Endothelial cell of umbilical vein (primary cell): ENCODE results near the gene ALDOA. TPM values are rescaled to one million over a fixed set of nuclear protein-coding genes. Genes with fewer than 3 reads are reported as not detected.

Experiments
- BruUV-seq: library from RNA; stranded (reverse); fragments of 400-500 nt; replicated peaks from 2 replicates; lab custom pipeline; 2021; lab: Mats Ljungman, UMichigan
- CTCF ChIA-PET: fragments of 300-600, 350-600 bp; sonication (Branson Sonifier 250); formaldehyde crosslinking; loops from one replicate; lab custom pipeline; 2021; ENCODE audit warnings: antibody characterized with exemption, inconsistent platforms; lab: Charles Lee
- POLR2A ChIA-PET: fragments of 300-600, 350-600 bp; sonication (Branson Sonifier 250); formaldehyde crosslinking; loops from one replicate; lab custom pipeline; 2021; ENCODE audit warnings: antibody characterized with exemption, inconsistent platforms; lab: Charles Lee
- DNase-seq: peaks from one replicate; pipeline ENCODE4 v3.0.0-alpha.2; 2011; ENCODE audit warnings: low read depth, low spot score
- FAIRE-seq: peaks from 2 replicates; lab custom pipeline; 2011; peaks lifted over from hg19 to GRCh38; lab: Jason Lieb, UNC
- H2AFZ ChIP-seq: 2 replicates; pipeline ENCODE4 v1.6.0; 2012; ENCODE audit warnings: low read depth, low read length, control low read depth, inconsistent platforms
- H3K27ac ChIP-seq: 2 replicates; pipeline ENCODE4 v1.5.1; 2011; ENCODE audit warnings: low read depth, mild to moderate bottlenecking, control low read depth, low read length, moderate library complexity; ENCODE audit not compliant: insufficient read depth
- H3K27me3 ChIP-seq, 2 experiments: 2 replicates each; pipeline versions ENCODE4 v1.6.0 to v1.6.1; 2011; ENCODE audit warnings: low read length in 2 of 2, mixed read lengths in 1 of 2; ENCODE audit not compliant: control insufficient read depth in 2 of 2, insufficient read depth in 2 of 2
- H3K36me3 ChIP-seq, 2 experiments: 2 replicates in 1 of 2; 3 replicates in 1 of 2; pipeline ENCODE4 v1.5.1; 2011; ENCODE audit warnings: low read length in 2 of 2, mild to moderate bottlenecking in 1 of 2, moderate library complexity in 1 of 2; ENCODE audit not compliant: control insufficient read depth in 2 of 2, insufficient read depth in 2 of 2; ENCODE audit errors: extremely low read depth in 1 of 2
- H3K4me1 ChIP-seq: 3 replicates; pipeline ENCODE4 v1.5.1; 2011; ENCODE audit warnings: mild to moderate bottlenecking, low read length; ENCODE audit not compliant: control insufficient read depth, insufficient read depth; ENCODE audit errors: extremely low read depth
- H3K4me2 ChIP-seq: 2 replicates; pipeline ENCODE4 v1.6.1; 2011; ENCODE audit warnings: low read length, control low read depth, mixed read lengths; ENCODE audit not compliant: insufficient read depth
- H3K4me3 ChIP-seq, 3 experiments: fragments of 200-600 bp in 1 of 3; sonication (generic), shearing (Covaris generic) in 1 of 3; replicated peaks in 1 of 3; 2 replicates each; pipeline ENCODE4 v1.5.1; 2011 to 2016; ENCODE audit warnings: control low read depth in 3 of 3, low read length in 3 of 3, mild to moderate bottlenecking in 2 of 3, inconsistent platforms in 1 of 3, low read depth in 1 of 3, moderate library complexity in 1 of 3; ENCODE audit not compliant: insufficient read depth in 1 of 3
- H3K79me2 ChIP-seq: 2 replicates; pipeline ENCODE4 v1.6.0; 2012; ENCODE audit warnings: low read length, inconsistent platforms; ENCODE audit not compliant: control insufficient read depth, insufficient read depth
- H3K9ac ChIP-seq: replicated peaks from 2 replicates; pipeline ENCODE3; 2011; ENCODE audit warnings: low read length, control low read depth; ENCODE audit not compliant: insufficient read depth; ENCODE audit errors: extremely low read depth
- H3K9me1 ChIP-seq: replicated peaks from 3 replicates; pipeline ENCODE4 v1.6.0; 2011; ENCODE audit warnings: mild to moderate bottlenecking, low read length; ENCODE audit not compliant: control insufficient read depth, insufficient read depth; ENCODE audit errors: extremely low read depth
- H3K9me3 ChIP-seq: replicated peaks from 2 replicates; pipeline ENCODE4 v1.5.1; 2012; ENCODE audit warnings: low read length, inconsistent platforms; ENCODE audit not compliant: control insufficient read depth, insufficient read depth
- H4K20me1 ChIP-seq: replicated peaks from 2 replicates; pipeline ENCODE3; 2011; ENCODE audit warnings: mild to moderate bottlenecking, low read length; ENCODE audit not compliant: control insufficient read depth, insufficient read depth; ENCODE audit errors: extremely low read depth
- EZH2 ChIP-seq: IDR thresholded peaks from 2 replicates; pipeline ENCODE4 v1.6.1; 2012; ENCODE audit warnings: borderline replicate concordance, low read depth, mild to moderate bottlenecking, moderate library complexity, low read length, inconsistent platforms; ENCODE audit not compliant: severe bottlenecking
- FOS ChIP-seq: IDR thresholded peaks from 2 replicates; pipeline ENCODE4 v1.6.1; 2011; ENCODE audit warnings: mild to moderate bottlenecking, low read length, moderate library complexity, borderline replicate concordance; ENCODE audit not compliant: insufficient read depth
- GATA2 ChIP-seq: IDR thresholded peaks from 2 replicates; pipeline ENCODE4 v1.7.0; 2011; ENCODE audit warnings: low read depth, mild to moderate bottlenecking, moderate library complexity, mixed read lengths, low read length; ENCODE audit not compliant: insufficient read length, insufficient read depth
- JUN ChIP-seq: IDR thresholded peaks from 2 replicates; pipeline ENCODE4 v1.6.1; 2011; ENCODE audit warnings: borderline replicate concordance, low read depth; ENCODE audit not compliant: insufficient read length, insufficient read depth
- MYC ChIP-seq: IDR thresholded peaks from one replicate; pipeline ENCODE4 v1.6.1; 2011; ENCODE audit warnings: mild to moderate bottlenecking, low read depth, low read length
- POLR2A ChIP-seq: IDR thresholded peaks from 2 replicates; pipeline ENCODE4 v1.6.1; 2012; ENCODE audit warnings: low read depth, mild to moderate bottlenecking, control low read depth, low read length
- POLR2AphosphoS5 ChIP-seq: IDR thresholded peaks from 2 replicates; pipeline ENCODE4 v1.6.1; 2012; ENCODE audit warnings: low read depth, mild to moderate bottlenecking, control low read depth, low read length, moderate library complexity; ENCODE audit not compliant: insufficient read depth
- dilution Hi-C: fragments of 300-500 bp; cut with MboI; formaldehyde crosslinking; loops from one replicate; pipeline ENCODE4 v1.15.0; 2019; ENCODE audit warnings: low sequenced_read_pairs; ENCODE audit not compliant: extremely low pct_ligation_motif_present
- intact Hi-C: fragments of 100-400 bp; cut with micrococcal nuclease; formaldehyde crosslinking; loops from one replicate; pipeline ENCODE4 v1.10.0; 2022
- polyA plus RNA-seq, 4 experiments: library from polyadenylated mRNA; depleted of rRNA in 3 of 4; stranded (reverse) in 3 of 4; unstranded in 1 of 4; fragments of >200 nt; gene quantifications; 2 replicates each; pipeline versions ENCODE4 v1.2.1 to v1.2.3, GENCODE V29; 2011 to 2012; ENCODE audit warnings: missing spikeins in 1 of 4
- total RNA-seq: library from RNA; stranded (reverse); gene quantifications from 2 replicates; pipeline ENCODE4 v1.2.3, GENCODE V29; 2021
- TF ChIP-seq, protein P1 (sequence below), 2 donors: IDR thresholded peaks; 1 replicate in 1 of 2; 2 replicates in 1 of 2; pipeline ENCODE4 v1.5.1; 2011; ENCODE audit warnings: low read length in 2 of 2, mild to moderate bottlenecking in 2 of 2, moderate library complexity in 2 of 2, control low read depth in 1 of 2, inconsistent platforms in 1 of 2, low read depth in 1 of 2; ENCODE audit not compliant: insufficient read depth in 1 of 2; ENCODE audit errors: extremely low read depth in 1 of 2
- TF ChIP-seq, protein P2 (sequence below): IDR thresholded peaks from 2 replicates; pipeline ENCODE4 v1.6.1; 2011; ENCODE audit not compliant: insufficient read depth, insufficient read length

ALDOA gene
- total and polyA plus RNA-seq, 2 donors (not counting 3 experiments of a cell fraction or from before 2014, with no cell fraction given) = 871 to 1,114 TPM

DNA sequence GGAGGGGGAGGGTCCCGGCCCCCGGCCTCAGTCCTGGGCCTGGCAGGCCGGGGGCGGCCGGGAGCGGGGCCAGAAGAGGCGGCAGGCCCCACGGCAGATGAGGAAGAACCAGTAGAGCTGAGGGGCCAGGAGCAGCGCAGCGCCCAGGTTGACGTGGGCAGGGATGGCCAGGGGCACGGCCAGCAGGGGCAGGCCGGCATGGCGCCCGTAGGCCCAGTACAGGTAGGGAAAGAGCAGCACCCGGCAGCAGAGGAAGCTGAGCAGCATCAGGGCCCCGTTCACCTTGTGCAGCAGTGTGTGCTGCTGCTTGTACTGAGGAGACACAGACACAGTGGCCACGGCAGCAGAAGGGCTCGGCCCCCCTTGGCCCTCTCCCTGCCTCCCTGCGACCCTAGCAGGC is 40.4 kb upstream of the ALDOA start:
- Histone ChIP-seq H3K4me3 (no peak overlapping the region), H3K9me3 (no peaks in the 10 kb centered on the region), H3K4me2 (no peak overlapping the region), H3K9ac (no peak overlapping the region), H3K79me2 (no peaks in the 10 kb centered on the region), H3K4me1 (no peaks in the 10 kb centered on the region), H3K36me3 (no peaks in the 10 kb centered on the region), H3K9me1 (no peaks in the 10 kb centered on the region), H2AFZ (no peak overlapping the region), H3K27ac (no peak overlapping the region), H3K27me3 (peaks cover 6 to 10% of the 10 kb centered on the region in 2 experiments), H4K20me1 (no peaks in the 10 kb centered on the region)
- dilution Hi-C loops = no loop called here
- intact Hi-C loops = no loop called here
- ChIA-PET POLR2A (no interaction called here), CTCF (interaction anchor here (0.6 kb wide), 1 partner anchor 248 kb away, joined by 4 read pairs; no protein-coding TSS in a partner anchor)
- TF ChIP-seq, protein P1, sequence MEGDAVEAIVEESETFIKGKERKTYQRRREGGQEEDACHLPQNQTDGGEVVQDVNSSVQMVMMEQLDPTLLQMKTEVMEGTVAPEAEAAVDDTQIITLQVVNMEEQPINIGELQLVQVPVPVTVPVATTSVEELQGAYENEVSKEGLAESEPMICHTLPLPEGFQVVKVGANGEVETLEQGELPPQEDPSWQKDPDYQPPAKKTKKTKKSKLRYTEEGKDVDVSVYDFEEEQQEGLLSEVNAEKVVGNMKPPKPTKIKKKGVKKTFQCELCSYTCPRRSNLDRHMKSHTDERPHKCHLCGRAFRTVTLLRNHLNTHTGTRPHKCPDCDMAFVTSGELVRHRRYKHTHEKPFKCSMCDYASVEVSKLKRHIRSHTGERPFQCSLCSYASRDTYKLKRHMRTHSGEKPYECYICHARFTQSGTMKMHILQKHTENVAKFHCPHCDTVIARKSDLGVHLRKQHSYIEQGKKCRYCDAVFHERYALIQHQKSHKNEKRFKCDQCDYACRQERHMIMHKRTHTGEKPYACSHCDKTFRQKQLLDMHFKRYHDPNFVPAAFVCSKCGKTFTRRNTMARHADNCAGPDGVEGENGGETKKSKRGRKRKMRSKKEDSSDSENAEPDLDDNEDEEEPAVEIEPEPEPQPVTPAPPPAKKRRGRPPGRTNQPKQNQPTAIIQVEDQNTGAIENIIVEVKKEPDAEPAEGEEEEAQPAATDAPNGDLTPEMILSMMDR (IDR thresholded peaks at IDR 0.05; ENCODE audit: extremely low read depth in 1 of 2, insufficient read depth in 1 of 2, low read depth in 1 of 2, low read length in 2 of 2) = no peak
- TF ChIP-seq MYC (no peak), GATA2 (no peak), POLR2A (no peak), POLR2AphosphoS5 (no peak), EZH2 (no peak), JUN (no peak), FOS (no peak)
- TF ChIP-seq, protein P2, sequence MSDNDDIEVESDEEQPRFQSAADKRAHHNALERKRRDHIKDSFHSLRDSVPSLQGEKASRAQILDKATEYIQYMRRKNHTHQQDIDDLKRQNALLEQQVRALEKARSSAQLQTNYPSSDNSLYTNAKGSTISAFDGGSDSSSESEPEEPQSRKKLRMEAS = no peak
- no peak for DNase-seq
- FAIRE-seq = no peak
- BruUV-seq = no TSS peak
